GM19328 (cell line): ENCODE data around the gene SLCO2A1.

Experiments used
- ATAC-seq: cut with Tn5 transposase; IDR thresholded peaks from one replicate; pipeline ENCODE4 v1.9.1; 2021; ENCODE audit warnings: mild to moderate bottlenecking, moderate library complexity; ENCODE audit not compliant: unreplicated experiment

Gene SLCO2A1

DNA sequence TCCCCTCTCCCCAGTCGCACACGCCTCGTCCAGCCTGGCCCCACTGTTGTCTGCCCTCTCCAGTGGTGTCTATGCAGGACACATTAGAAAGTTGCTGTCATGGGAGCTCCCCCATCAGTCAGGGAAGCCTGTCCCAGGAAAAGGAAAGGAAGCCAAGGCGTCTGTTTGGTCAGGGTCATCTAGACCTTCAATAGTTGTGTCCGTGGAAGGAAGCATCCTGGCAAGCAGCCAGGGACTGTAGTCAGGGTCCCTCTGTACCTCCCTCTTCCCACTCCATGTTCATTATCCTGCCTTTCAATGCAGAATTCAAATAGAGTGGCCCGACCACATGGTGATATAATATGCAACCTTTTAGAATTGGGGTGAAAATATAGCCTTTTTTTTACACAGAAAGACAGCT lies 73.4 kb downstream of the SLCO2A1 start:
- ATAC-seq, result no peak

DNA sequence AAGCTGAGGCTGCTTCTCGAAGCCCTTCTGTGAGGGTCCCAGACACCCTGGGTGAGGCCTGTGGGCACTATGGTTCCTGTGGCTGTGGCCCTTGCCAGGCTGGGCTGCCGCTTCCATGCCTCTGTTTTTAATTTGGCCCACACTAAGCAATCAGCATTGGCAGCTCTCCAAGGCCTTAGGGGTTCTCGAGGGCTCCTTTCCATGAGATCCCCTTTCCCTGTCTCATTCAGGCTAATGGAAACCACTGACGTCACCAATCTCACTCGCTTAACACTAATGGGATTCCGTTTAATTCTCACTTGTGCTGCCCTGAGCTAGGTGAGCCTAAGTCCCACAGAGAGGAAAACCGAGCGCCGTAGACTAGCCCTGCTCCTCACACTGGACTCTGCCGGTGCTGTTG lies 73.8 kb downstream of the SLCO2A1 start:
- ATAC-seq, result no peak

DNA sequence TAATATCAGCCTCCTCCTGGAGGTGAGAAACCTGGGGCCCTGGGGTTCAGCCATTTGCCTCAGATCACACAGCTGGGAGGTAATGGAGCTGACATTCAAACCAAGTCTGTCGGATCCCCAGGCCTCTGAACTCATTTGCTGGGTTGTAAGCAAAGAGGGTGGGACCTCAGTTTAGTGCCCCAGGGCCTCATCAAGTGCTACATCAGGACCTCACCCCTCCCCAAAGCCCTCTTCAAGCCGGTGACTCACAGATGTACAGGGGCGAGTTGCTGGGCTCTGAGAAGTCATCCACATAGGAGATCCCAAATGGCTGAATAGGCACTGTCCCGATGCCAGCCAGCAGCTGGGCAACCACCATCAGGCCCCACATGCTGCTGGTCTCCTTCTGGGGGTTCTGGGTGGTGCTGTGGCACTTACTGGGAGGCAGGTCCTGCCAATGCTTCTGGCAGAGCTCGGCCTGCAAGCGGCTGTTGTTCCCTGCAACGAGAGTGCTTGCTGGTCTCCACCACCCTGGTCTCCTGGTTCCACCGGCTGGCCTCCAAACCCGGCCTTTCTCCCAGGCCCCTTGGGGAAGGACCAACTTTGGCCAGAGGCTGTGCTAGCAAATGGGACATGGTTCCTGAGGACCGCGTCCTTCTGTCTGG lies 74.9 kb downstream of the SLCO2A1 start:
- no peak for ATAC-seq

DNA sequence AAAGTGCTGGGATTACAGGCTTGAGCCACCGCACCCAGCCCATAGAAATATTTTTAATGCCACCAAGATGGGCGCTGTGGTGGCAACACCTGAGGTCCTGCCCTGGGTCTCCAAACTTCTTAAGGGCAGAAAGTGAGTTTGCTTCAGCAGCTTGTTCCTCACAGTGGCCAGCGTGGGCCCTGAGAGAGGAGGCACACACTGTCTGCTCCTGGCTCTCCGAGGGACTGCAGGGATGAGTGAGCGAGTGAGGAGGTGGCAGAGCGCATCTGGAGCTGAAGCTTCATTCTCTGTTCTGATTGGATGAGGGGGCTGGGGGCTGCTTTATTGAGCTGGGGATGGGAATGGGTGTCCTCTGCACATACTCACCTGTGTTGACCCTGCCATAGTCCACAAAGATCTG lies 76.4 kb downstream of the SLCO2A1 start:
- ATAC-seq, result no peak

DNA sequence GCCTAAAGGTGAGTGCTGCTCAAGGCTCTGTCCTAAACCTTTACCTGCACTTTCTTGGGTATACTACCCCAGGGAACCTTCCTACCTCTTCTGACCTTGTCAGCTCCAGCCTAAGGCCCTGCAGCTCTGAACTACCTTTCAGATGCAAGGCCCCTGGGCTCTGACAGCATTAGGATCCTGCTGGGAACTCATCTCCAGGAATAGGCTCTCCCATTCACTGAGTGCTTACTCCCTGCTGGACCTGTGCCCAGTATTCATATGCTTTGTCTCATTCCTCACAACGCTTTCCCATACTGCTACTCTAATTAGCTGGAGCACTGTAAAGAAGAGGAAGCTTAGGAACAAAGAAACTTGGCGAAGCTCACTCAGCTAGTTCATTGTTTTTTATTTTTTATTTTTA lies 80.3 kb downstream of the SLCO2A1 start:
- ATAC-seq, result no peak

DNA sequence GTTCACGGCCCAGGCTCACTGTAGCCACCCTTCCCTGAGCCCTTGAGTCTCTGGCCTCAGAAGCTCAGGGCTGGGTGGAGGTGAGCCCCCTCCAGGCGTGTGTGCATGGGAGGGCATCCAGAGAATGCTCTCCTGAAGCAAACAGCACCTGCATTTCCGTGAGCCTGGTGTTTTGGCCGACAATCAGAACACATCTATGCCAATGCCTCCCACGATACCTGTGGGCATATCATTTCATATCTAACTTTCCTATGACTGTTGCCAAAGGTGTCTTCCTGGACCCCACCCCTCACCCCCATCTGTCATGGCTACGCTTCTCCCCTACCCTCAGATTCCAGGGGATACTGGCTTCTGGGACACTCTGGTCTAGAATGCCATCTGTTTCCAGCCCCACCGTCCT lies 80.7 kb downstream of the SLCO2A1 start:
- no peak for ATAC-seq

DNA sequence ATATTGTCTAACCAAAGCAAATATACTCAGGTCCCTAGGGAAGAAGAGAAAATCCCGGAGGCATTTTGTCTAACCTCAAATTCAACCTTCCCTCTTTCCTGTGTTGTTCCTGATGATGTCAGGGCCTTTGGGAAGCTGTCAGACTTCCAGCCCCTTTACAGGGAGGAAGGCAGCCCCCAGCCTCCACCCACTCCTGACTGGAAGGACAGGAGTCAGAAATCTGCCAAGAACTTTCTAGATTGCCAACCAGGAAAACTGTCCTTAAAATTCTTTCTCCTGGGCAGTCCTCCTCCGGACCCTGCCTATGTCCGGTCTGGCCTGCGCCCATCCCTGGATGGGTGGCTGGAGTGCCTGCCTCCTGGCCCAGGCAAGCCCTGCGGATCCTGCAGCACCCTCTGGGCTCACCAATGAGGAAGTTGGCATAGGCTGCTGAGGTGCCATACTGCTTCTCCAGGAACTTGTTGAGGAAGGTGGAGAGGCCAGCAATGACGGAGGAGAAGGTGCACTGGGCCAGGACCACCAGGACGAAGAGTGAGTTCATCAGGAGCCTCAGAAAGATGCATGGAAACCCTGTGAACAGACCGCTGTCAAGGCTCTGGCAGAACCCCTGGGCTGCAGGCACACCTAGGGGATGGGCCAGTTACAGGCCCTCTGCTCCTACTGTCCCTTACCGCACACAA lies 81.5 kb downstream of the SLCO2A1 start:
- no peak for ATAC-seq

DNA sequence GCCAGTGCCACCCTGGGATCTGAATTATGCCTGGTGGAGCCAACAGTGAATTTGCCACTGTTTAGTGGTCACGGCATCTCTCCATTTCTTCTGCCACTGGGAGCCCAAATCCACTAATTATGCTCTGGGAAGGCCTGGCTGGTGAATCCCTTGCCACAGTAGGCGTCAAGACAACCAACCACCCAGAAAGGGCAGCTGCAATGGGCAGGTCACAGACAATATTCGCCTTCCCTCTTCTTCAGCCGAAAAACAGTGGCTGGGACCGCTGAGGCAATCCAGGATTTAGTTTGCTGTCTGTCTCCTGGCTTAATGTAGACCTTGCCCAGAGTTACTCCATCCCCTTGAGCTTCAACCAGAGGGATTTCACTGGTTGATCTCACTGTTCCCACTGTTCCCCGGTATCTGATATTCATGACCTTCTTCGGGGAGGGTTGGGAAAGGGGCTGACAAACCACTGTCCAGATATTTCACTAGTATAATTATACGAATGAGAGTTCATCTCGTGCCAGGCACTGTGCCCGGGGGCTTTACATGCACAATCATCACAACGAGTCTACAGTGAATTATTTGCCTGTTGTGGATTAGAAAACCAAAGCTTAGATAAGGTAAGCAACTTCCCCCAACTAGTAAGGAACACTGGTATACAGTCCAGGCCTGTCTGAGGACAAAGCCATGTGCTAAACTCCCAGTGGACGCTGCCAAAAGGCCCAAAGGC lies 84.2 kb downstream of the SLCO2A1 start:
- ATAC-seq, result no peak

DNA sequence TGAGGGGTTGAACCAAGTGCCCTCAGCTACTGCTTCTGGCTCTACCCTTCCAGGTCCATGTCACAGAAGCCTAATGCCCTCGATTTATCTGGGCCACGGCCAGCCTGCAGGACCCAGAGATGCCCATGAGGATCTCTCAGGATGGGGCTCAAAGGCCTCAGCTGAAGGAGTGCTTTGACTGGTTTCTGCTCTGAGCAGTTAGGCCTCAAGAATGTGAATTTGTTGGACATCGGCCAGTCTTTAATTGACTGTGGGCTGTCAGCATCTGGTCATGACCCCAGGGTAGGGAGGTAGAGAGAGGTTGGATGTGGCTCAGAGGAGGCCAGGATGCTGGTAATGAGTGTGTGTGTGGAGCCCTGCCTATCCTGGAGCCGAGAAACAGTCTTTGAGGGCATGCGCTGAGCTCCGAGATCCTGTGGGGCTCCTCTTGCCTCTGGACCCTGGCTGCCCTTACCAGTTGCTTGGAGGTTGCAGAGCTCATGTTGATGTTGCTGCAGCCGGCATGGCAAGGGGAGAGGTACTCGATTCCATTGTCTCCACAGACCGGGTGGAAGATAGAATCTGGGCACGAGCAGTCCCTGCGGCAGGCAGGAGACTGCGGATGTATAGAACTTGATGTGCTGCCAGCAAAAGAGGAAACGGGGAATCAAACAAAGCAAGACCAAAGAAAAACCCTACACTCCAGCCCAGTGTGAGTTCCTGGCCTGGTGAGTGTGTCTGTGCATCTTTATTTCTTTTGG lies 84.9 kb downstream of the SLCO2A1 start:
- ATAC-seq, result no peak

DNA sequence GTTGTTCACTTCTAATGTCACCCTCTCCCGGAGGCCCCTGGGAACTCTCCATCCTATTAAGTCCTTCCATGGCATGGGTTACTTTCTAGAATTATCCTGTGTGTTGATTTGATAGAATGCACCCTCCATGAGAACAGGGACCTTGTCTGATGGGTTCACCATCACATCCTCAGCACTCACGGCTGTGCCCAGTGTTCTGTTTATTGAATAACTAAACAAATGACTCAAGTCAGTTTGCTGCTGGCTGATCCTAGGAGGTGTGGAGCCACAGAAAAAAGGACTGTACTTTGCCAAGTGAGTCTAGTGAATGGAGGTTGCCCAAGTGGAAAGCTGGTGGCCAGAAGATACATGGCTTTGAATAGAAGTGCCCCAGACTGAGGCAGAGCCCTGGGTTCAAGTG lies 85.5 kb downstream of the SLCO2A1 start:
- no peak for ATAC-seq

DNA sequence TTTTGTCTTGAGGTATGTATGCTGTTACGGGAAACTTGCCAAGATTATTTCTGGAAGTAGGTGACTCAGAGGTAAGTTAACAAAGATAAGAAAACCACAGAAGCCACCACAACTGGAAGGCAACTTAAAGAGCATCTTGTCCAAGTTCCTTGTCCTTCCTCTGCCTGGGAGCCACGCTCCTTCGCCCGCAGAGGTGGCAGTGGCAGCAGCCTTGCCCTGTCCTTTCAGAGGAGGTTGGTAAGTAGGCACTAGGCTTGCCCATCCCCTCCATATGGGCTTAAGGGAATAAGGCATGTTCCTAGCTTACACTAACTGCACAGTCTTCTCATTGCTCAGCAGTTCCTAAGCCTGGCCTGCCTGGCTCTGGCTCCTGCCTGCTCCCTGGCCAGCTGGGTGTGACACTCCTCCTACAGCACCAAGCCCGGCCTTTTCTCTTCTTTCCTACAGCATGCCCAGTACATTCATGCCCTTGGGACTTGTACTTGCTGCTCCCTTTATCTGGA lies 86.0 kb downstream of the SLCO2A1 start:
- ATAC-seq, result no peak

DNA sequence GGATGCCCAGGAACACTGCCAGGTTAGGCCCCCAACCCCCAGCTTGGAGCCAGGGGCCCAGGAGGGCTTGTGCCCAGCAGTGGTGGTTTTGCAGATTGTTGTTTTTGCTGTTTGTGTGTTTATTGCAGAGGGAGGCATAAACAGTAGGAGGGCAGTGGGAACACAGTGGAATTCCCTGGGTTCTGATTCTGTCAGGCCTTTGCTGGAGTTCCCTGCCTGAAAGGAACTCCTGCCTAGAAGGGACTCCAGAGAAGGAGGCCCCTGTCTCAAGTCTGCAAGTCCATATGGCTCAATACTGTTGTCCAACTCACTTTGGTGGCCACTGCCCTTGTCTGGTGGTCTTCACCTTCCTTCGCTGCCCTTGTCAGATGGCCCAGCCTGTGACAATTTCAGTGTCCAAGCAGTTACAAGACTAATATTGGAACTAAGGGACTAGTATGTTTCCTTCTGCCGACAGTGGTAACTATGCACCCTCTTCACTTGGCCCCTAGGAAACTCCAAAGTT lies 86.6 kb downstream of the SLCO2A1 start:
- ATAC-seq, result no peak

DNA sequence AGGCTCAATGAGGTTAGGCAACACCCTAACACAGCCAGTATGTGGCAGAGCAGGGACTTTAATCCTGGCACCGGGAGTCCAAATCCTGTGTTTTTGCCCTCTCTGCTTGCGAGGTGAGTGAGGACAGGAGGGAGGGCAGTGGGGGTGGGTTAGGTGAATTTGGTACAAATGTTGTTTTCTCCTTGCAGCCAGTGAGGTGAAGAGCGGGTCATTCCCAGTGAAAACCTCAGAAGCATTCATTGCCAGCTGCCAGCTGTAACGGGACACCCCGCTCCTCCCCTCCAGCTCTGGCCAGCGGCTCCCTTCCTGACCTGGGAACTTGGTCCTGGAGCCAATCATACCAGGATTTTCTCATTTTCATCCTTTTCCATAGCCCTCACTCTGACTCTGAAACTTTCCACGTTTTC lies 88.3 kb downstream of the SLCO2A1 start:
- ATAC-seq, result no peak

DNA sequence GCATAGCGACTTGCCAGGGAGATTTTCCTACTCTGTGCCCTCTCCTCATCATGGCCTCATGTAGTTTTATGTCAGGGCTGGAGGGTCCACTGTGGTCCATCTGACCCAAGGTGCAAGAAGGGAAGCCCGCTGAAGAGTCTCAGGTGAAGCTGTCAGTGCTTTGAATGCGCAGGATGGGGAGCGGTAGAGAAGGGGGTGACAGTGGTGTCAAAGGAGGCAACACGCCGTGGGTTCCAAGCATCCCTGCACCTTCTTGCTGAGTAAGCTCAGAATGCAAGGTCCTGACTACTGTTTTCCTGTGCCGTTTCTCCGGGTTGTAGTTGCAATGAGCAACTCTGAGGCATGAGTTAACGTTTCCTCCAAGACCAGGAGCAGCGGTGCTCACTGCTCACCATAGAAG lies 89.2 kb downstream of the SLCO2A1 start:
- ATAC-seq, result no peak

DNA sequence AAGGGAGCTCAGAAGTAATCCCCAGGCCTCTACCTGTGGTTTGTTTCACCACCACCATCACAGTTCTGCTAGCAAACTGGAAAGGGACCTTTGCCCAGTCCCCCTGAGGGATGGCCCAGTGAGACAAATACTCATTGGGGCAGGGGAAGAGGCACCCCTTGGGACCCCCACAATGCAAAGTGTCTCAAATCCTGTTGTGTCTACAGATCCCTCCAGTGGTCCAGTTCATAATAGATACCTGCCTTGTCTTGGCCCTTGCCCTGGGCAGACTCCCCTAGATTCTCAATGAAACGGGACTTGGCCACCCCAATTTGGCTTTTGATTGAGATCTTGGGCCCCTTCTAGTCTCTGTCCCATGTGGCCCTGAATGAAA lies 90.3 kb downstream of the SLCO2A1 start:
- ATAC-seq, result no peak

DNA sequence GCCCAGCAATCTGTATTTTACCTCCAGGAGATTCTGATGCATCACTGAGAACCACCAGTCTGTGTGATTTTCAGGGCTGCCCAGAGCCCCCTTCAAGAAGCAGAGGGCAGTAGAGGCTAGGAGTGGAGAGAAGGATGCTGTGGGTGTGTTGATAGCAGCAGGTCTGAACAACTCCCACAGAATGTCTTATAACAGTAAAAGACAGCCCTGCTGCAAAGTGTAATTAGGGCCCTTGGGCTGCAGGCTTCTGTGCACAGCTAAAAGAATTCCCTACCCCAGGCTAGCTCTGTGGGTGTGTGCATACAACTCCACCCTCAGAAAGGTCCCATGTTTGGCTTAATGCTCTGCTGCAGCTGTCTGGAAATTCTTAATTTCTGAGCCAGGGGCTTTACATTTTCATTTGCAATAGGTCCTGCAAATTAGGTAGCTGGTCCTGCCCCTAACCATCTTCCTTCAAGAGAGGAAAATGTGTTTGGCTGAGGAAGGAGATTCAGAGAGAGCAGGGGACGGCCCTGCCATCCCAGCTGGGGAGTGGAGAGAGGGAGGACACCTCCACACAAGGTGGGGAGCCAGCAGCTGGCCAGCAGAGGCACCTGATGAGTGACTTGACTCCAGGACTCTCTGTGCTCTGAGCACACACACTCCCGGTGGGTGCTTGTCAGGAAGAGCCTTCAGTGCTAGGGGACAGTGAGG lies 90.8 kb downstream of the SLCO2A1 start:
- ATAC-seq, result no peak

DNA sequence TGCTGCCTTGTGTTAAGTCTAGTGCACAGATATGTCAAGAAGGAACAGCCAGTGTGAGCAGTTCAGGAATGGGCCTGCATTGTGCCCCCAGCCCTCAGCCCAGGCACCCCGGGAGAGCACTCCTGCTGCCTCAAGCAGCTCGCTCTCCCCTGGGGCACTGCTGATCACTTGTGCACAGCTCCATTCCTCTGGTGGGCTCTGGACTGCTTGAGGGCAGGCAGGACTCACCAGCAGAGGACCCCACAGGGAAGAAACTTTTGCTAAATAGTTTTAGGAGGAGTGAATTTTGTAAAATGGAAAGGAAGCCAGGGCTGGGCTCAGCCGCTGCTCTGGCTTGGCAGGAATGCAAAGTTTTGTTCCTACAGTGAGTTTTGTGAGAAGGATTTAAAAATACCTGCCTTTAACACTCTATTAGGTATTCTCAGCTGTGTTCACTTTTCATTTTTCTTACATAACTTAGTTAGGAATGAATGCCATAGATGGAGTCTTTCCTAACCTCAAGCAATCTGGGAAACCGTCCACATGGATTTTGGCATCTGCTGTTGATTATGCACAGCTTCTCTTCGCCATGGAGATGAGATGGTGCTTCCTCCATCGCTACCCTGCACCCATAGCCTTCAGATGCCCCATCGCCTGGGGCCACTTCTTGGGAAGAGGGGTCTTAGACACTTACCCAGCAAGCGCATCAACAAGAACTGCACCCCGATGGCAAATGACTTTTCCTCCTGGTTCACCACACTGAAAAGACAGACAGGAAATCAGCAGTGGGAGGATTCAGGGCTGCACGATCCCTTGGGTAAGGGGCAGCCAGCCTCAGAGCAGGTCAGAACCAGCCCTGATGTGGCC lies 91.7 kb downstream of the SLCO2A1 start:
- ATAC-seq, result no peak

DNA sequence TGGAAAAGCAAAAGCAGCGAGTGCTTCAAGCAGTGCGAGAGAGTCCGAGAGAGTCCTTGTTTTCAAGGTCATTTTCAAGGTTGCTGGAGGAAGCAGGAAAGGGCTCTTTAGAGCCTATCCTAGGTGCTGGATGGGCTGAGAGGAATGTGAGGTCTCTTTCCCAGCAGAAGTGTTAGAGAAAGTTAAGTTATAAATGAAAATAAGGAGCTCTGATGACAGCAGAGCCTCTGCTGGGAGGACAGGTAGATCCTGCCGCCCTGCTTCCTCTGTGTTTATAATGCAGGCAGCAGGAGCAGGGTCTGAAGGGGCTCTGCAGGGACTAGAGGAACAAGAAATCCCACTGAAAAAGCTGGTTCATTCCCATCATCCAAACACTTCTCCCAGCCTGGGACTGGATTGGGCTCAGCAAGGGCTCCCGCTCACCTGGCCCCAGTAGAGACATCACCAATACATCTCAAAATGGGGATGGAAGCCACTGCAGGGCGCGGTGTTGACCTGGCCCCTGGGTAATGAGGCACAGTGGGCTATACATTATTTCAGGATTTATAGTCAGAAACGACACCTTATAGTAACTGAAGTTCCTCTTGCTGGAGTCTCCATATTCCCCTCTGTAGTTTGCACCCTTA lies 92.6 kb downstream of the SLCO2A1 start:
- no peak for ATAC-seq
